H4 (cell line): ENCODE data around the gene GPR162. TPM values are rescaled to one million over a fixed set of nuclear protein-coding genes. Genes with fewer than 3 reads are reported as not detected.

Experiments used
- DNase-seq: peaks from one replicate; pipeline ENCODE4 v3.0.0-alpha.2; 2015; ENCODE audit warnings: low spot score
- total RNA-seq: library from RNA; depleted of rRNA; stranded (reverse); fragments of >200 nt; shearing (Covaris generic); gene quantifications from 2 replicates; pipeline ENCODE4 v1.2.3, GENCODE V29; 2014

The GPR162 gene
- total RNA-seq, 1 experiment from 2014 or later, result 8.5 TPM

DNA sequence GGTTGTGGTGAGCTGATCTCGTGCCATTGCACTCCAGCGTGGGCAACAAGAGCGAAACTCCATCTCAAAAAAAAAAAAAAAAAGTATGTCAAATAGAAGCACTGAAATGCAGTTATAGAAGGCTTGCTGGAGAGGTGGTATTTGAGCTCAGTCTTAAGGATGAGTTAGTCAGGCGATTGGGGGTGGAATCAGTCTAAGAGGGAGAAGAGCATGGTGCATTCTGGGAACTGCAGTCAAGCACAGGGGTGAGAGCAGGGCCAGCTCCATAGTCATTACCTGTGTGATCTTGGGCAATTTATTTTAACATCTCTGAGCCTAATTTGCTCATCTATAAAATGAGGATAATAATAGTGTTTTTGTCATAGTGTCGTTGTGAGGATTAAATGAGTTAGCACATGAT, 13.3 kb downstream of the GPR162 start:
- no peak for DNase-seq

DNA sequence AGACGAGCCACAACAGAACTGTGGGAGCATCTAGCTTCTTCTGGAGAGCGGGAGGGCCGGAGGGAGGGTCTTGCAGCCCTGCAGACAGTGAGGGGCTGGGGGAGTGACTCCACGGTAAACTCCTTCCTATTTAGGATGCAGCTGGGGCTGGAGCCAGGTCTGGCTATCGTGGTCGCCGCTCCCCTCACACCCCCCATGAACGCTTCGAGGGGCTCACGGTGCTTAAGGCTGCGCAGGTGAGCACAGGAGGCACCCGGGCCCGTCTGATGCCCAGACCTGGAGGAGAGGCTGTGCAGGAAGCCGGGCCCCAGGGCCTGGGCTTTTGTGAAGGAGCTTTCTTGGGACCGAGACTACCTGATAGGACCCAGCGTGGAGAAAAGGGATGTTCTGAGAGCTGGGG, 15.2 kb downstream of the GPR162 start:
- no peak for DNase-seq

DNA sequence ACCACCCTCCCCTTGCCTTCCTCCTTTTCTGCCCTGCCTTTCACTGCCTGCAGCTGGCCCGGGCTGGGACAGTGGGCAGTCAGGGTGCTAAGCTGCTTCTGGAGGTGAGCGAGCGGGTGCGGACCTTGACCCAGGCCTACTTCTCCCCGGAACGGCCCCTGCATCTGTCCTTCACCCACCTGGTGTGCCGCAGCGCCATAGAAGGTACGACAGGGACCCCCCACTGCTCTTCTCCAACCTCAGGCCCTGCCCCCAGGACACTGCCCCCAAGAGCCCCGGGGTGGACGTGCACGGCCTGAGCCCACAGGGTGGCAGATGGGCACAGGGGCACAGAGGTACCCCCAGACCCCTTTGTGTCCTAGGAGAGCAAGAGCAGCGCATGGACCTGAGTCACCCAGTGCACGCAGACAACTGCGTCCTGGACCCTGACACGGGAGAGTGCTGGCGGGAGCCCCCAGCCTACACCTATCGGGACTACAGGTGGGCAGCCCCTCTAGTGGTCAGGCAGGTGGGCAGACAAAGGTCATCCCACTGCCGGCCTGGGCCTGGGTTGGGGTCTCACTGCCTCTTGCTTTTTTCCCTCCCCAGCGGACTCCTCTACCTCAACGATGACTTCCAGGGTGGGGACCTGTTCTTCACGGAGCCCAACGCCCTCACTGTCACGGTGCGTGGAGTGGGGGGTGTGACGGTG, 15.9 kb downstream of the GPR162 start:
- DNase-seq, result no peak

DNA sequence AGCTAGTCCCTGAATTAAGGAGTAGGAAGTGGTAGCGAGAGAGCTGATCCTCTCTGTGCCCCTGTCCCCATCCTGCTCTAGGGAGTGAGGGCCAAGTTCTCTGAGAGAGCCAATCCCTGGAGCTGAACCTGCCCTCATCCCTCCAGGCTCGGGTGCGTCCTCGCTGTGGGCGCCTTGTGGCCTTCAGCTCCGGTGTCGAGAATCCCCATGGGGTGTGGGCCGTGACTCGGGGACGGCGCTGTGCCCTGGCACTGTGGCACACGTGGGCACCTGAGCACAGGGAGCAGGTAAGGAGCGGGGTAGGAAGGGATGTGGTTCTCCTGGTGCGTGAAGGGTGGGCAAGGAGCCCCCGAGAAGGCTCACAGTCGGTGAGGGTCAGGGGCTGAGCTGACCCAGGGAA, 17.2 kb downstream of the GPR162 start:
- no peak for DNase-seq

DNA sequence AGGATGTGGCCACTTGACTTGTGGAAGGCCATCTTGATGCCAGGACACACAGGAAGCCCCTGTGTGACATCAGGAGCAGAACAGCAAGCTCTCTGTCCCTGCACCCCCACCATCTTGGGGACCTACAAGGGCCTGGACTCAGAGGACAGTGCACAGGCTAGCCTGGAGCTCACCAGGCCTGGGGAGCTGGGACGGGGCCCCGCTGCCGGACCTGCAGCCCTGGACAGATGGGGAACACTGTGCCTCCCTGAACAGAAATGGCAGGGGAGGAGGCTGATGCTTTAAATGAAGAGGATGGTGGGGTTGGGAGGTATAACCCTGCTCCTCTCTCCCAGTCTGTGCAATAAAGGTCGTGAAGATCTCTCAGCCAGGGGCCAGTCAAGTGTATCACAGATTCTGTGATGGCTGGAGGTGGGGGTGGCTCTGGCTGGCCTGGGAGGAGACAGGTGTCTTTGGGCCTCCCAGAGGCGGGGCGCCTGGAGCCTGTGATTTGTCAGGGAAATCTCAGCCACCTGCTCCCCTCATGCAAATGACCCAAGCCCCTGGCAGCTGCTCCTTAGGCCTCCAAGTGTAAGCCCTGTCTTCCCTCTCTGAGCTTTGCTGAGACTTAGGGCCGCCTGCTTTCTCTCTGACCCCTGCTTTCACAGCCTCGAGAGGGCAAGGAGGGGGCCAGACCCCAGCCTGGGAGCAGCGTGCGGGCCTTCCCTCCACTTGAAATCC, 18.0 kb downstream of the GPR162 start:
- DNase-seq, result no peak

DNA sequence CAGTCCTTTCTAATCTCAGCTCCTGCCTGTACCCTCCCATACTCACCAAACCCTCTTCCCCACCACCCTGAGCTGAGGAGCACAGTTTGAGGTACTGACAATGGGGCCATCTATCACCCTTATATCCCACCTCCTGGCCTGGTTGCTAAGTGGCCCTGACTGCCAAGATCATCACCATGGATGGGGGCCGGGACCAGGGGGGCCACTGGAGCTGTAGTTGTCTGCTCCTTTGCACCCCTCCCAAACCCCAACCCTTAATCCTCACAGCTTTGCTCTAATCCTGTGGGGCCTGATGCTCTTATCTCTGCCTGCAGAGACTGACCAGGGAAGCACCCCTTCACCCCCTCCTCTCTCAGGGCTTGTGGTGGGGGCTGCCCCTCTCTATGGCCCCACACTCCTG, 18.7 kb downstream of the GPR162 start:
- DNase-seq, result no peak

DNA sequence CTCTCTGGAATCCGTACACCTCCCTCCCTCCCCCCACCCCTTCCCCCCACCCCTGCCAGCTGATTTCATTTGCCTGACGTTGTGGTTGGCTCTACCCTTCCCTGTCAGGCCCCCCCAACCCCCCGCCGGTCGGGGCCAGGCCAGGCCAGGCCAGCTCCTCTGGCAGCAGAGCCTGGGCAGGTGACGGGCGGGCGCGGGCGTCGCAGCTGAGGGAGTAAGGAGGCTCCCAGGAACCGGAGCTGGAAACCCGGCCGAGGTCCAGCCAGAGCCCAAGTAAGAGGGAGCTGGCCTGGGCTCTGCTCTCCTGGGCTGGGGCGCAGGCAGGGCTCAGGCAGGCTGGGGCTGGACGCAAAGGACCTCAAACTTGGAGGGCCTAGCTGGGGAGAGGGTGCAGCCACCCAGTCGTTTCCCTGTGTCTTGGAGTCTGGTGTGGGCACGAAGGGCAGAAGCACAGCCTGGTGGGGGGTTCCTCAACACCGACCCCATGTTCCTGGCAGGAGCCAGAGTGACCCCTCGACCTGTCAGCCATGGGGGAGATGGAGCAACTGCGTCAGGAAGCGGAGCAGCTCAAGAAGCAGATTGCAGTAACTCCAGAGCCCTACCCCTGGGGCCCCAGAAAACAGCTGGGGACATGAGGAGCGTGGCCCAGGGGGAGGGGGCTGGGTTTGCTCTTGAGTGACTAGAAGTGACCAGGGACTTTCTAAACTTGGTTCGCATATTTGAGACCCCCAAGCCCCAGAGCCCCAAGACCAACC, 19.3 kb downstream of the GPR162 start, which contains the start of gene GNB3:
Gene GNB3 (plus strand): TSS at position 165 of the 755 bp plus-strand sequence. CDS start 363 bp downstream, at position 528.
- DNase-seq, result no peak

DNA sequence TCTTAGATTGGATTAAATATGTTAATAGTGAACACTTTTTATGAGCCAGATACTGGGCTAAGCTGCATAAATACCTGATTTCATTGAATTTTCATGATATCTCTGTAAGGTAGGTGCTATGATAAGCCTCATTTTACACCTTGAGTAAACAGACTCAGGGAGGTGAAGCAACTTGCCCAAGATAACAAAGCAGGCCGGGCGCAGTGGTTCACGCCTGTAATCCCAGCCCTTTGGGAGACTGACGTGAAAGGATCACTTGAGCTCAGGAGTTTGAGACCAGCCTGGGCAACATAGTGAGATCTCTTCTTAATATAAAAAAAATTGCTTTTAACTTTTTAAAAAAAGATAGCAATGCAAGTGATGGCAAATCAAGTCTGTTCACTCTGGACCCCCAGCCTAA, 20.5 kb downstream of the GPR162 start:
- no peak for DNase-seq

DNA sequence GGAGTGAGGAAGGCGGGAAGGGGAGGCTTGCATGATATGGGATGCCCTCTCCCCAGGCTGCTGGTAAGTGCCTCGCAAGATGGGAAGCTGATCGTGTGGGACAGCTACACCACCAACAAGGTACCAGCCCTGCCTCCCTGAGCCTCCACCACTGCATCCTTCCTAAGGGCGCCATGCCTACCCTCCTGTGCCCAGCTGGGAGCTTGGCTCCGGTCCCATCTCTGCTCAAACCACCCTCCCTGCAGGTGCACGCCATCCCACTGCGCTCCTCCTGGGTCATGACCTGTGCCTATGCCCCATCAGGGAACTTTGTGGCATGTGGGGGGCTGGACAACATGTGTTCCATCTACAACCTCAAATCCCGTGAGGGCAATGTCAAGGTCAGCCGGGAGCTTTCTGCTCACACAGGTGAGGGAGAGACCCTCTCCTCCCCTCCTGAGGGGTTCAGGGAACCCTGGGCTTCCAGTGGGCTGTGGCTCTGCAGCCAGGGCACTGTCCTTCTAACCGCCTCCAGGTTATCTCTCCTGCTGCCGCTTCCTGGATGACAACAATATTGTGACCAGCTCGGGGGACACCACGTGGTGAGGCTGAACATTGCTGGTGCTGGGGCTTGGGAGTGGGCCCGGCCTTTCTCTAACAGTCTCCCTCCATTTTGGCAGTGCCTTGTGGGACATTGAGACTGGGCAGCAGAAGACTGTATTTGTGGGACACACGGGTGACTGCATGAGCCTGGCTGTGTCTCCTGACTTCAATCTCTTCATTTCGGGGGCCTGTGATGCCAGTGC, 21.7 kb downstream of the GPR162 start:
- DNase-seq, result no peak

DNA sequence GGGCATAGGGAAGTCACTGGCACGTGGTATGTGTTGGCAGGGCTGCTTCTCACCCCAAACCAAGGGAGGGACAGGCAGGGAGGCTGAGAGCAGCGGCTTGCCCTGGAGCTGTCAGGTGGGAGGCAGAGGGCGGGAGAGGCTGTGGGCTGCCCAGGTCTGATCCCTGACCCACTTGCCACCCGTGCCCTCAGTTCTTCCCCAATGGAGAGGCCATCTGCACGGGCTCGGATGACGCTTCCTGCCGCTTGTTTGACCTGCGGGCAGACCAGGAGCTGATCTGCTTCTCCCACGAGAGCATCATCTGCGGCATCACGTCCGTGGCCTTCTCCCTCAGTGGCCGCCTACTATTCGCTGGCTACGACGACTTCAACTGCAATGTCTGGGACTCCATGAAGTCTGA, 23.8 kb downstream of the GPR162 start:
- no peak for DNase-seq

DNA sequence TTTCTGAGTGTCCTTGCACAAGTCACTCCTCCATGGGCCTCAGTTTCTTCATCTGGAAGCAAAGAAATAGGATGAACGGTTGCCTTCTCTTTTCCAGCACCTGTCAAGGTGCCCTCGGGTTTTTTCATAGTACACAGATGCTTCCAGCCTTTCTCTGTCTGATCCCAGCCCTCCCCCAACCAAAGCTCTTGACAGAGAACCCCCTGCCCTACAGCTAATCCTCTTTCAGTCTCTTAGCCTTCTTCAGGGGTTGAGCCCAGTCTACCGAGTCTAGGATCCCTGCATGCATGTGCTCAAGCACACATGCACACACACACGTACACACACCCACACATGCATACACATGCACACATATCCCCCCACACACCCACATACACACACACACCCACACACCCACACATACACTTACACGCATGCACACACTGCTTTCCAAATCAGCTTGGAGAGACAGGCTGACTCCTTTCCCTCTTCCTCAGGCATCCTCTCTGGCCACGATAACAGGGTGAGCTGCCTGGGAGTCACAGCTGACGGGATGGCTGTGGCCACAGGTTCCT, 24.8 kb downstream of the GPR162 start:
- no peak for DNase-seq

DNA sequence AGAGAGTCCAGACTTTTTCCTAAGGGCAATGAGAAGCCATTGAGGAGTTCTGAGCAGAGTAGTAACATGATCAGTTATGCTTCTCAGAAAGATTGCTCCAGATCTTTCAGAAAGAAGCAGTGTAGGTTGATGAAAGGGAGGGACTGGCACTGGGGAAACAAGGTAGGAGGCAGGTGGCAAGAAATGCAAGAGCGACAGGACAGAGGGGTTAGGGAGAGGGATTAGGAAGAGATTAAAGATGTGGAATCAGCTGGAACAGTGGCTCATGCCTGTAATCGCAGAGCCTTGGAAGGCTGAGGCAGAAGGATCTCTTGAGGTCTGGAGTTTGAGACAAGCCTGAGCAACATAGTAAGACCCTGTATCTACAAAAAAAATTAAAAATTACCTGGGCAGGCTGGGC, 26.1 kb downstream of the GPR162 start:
- DNase-seq, result no peak

DNA sequence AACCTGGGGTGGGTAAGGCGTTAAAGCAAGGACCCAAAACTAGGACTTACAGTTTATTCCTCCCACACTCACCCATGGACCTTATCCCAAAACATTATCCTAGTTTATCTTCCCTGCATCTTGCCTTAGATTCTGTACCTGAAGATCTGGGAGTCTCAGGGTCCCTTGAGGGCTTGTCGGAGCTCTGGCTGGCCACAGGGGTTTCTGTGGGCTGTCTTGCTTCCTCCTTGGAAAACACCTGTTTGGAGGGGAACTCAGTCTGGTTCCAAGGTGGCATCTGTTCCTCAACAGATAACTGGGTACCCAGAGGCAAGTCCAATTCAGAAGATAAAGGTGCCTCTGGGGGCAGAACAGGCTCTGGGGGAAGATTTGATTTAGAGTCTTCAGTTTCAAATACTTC, 27.8 kb downstream of the GPR162 start:
- DNase-seq, result no peak

DNA sequence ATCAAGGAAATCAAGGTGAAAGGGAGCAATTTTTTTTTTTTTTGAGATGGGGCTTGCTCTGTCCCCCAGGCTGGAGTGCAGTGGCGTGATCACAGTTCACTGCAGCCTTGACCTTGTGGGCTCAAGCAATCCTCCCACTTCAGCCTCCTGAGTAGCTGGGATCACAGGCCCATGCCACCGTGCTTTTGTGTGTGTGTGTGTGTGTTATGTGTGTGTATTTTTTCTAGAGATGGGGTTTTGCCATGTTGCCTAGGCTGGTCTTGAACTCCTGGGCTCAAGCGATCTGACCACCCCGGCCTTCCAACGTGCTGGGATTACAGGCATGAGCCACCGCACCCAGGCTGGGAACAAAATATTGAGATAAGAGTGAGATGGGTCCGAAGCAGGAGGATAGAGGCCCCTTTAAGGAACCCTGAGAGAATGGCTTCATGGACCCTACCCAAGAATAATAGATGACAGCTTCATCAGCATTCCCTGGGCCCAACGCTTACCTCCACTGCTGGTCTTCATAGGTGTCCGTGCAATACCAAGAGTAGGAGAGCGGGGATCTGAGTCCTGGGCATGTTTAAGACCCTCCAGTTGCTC, 28.4 kb downstream of the GPR162 start:
- no peak for DNase-seq

DNA sequence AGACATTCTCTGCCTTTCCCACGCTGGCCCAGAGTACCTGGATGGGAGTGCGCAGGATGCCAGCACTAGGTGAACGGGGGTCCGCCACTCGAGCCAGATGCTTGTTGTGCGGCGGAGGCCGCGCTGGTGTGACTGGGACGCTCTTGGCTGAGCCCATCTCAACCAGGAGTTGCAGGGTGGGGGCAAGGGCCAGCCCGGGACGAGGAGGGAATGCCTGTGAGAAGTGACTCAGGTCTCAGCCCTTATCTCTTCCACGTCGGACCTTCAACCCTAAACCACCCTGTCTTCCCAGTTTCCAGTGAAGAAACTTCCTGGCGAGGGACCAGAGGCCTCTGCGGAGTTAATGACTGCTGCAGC, 29.2 kb downstream of the GPR162 start:
- DNase-seq, result no peak

DNA sequence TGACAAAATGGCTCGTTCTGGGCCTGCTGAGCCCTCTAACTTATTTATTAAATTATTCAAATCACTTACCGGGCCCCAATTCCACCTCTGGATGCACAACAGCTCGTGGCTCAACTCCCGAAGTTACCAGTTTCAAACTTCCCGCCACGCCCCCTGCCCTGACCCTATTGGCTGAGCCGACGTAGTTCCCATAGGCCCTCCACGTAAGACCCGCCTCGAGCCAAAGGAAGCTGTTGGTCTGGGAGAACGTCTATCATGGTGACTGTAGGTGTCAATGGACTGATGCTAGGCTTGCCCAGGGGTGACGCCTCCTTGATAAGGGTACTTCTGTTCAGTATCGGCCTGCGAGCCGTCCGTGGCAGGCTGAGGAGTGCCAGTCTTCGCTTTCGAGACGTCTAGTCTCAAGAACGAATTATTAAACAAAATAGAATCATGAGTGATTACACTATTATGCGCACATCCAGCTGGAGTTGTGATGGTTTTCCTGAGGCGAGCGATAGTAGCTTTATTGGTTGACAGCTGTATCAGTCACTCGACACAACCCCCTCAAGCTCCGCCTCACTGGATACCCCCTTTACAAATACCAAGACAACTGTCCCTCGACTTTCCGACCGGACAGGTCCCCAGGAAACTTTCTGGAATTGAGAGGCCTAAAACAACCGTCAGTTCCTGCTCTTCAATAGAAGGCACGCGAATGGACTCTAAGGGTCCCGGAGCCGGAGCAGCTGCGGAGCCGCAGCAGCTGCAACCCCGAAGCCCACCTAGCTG, 29.7 kb downstream of the GPR162 start, which contains the start of gene CDCA3:
Gene CDCA3 (minus strand): TSS at position 134 of the 768 bp plus-strand sequence. CDS start 334 bp downstream, outside the sequence.
- DNase-seq, result peak; percentile 100

DNA sequence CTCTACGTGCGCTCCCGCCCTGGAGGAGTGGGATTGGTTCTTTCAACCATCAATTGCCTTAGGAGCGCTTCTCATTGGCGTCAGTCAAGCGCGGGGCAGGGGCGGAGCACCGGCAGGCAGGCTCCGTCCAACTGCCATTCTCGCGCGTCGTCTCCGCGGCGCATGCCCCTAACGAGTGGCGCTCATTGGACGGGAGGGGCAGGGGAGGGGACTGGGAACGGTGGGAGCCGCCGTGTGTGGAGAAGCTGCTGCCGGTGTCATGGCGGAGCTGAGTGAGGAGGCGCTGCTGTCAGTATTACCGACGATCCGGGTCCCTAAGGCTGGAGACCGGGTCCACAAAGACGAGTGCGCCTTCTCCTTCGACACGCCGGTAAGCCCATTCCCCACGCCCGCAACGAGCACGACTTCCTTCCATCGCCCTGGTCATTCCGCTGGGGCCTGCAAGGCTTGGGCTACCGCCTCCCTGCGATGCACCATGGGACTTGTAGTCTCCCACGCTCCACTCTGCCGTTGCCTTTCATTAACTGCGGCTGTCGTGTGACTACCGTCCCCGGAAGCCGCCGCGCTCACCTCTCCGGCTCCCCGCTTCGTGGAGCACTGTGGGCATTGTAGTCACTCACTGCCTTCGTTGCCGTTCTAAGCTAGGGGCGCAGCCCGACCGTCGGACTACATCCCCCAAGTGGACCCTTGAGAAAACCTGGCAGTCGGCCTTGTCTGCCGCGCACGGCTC, 30.5 kb downstream of the GPR162 start, which contains the start of gene USP5:
Gene USP5 (plus strand): TSS at position 230 of the 730 bp plus-strand sequence. CDS start 30 bp downstream, at position 260.
- peak; percentile 100 for DNase-seq

DNA sequence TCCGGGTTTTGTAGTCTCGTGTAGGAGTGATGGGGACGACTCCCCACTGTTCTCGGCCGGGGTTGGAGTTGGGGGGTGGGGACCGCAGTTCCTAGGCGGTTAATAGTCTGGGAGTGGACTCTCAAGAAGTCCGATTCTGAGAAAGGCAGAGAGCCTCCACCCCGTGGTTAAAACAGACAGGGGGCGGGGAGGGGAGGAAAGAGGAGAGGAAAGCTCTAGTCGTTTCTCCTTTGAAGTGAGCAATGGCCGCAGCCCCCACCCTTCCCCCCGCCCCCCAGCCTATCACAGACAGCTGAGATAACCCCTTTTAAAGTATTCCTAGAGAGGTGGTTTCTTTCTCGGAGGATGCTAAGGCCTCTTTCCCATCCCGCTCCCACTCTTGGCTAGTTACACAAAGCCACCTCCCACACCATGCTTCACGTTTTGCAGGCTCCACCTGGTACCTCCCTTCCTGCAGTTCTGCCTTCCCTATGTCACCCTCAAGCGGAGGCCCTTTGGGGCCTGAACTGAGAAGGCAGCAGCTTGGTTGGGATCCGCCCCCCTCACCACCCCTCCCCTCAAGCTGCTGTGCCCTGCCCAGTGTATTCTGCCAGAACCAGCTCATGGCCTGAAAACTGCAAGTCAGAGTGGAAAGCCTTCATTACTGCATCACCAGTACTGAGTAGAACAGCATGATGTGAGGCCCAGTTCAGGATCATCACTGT, 31.2 kb downstream of the GPR162 start:
- peak; percentile 77 for DNase-seq

DNA sequence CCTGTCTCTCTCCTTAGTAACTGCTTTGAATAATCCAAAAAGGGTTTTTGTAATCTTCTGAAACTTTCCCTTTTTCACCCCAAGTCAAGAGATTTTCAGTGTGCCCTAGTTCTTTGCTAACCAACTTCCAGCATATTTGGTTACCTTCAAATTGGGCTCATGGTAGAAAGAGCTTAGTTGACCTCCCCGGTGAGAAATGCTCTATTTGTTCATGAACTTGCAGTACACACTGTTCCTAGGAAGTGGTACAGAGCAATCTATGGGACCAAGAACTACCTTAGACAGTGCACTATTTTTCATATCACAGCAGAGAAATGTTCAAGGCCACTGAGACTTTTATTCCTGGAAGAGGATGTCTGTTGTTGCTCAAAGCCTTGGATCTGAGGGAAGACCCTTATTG, 32.0 kb downstream of the GPR162 start:
- no peak for DNase-seq
